Naive B cell (primary cell): ENCODE data around the gene PSEN2. TPM values are rescaled to one million over a fixed set of nuclear protein-coding genes. Genes with fewer than 3 reads are reported as not detected.
"Not testable (repeated sequence)": the region's sequence is repeated elsewhere in the genome, so short reads cannot be mapped to it uniquely, and the experiment has no call there.

Source experiments
- ATAC-seq, 2 donors: fragments of 150-1000 bp; cut with Tn5 transposase; 2 replicates each; pipeline ENCODE4 v1.10.0; 2021; ENCODE audit warnings: low read depth in 2 of 2, mild to moderate bottlenecking in 2 of 2, moderate library complexity in 2 of 2
- DNase-seq: peaks from one replicate; pipeline ENCODE4 v3.0.0; 2022
- H3K27ac Mint-ChIP-seq, 6 donors: one replicate each; pipeline ENCODE4 v1.8.0; 2020 to 2022; ENCODE audit warnings: mild to moderate bottlenecking in 6 of 6, mixed read lengths in 6 of 6, moderate library complexity in 5 of 6, inconsistent platforms in 2 of 6
- H3K27me3 Mint-ChIP-seq, 3 donors: one replicate each; pipeline ENCODE4 v1.8.0; 2021 to 2022; ENCODE audit warnings: mixed read lengths in 3 of 3, mild to moderate bottlenecking in 1 of 3
- H3K36me3 Mint-ChIP-seq, 2 donors: one replicate each; pipeline ENCODE4 v1.8.0; 2020 to 2022; ENCODE audit warnings: mixed read lengths in 2 of 2, inconsistent platforms in 1 of 2, mild to moderate bottlenecking in 1 of 2
- H3K4me1 Mint-ChIP-seq, 3 donors: one replicate each; pipeline ENCODE4 v1.8.0; 2020 to 2022; ENCODE audit warnings: mixed read lengths in 3 of 3, inconsistent platforms in 1 of 3, mild to moderate bottlenecking in 1 of 3, moderate library complexity in 1 of 3
- H3K4me3 Mint-ChIP-seq, 8 donors: one replicate each; pipeline ENCODE4 v1.8.0; 2020 to 2022; ENCODE audit warnings: mild to moderate bottlenecking in 8 of 8, mixed read lengths in 8 of 8, moderate library complexity in 8 of 8, inconsistent platforms in 2 of 8
- H3K9me3 Mint-ChIP-seq, 7 donors: one replicate each; pipeline ENCODE4 v1.8.0; 2020 to 2022; ENCODE audit warnings: mixed read lengths in 7 of 7, mild to moderate bottlenecking in 5 of 7, inconsistent platforms in 2 of 7, moderate library complexity in 1 of 7
- polyA plus RNA-seq, 6 donors: library from polyadenylated mRNA; unstranded; fragments of 300-500 nt; fragmentation: Illumina TruSeq; gene quantifications; one replicate each; pipeline ENCODE4 v1.2.3, GENCODE V29; 2021; ENCODE audit warnings: low read depth in 6 of 6

Gene PSEN2
- polyA plus RNA-seq, 6 donors from 2014 or later: 5.5 to 15.0 (median 10.3) TPM

DNA sequence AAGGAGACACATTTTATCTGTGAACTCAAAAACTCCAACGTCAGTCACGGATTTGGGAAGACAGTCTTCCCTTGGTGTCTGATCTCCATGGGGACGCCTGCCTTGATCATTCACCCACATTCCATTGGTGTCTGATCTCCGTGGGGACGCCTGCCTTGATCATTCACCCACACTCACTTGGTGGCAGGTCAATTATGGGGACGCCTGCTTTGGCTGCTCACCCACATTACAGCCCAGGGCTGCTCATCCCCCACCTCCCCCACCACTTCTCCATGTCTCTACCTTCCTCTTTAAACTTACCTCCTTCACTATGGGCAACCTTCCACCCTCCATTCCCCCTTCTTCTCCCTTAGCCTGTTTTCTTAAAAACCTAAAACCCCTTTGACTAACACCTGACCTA is 36.2 kb upstream of the PSEN2 start:
- not testable (repeated sequence) for ATAC-seq, H3K4me3 Mint-ChIP-seq, DNase-seq, H3K4me1 Mint-ChIP-seq
- Mint-ChIP-seq H3K36me3 (peaks cover 0 to 18% of the 10 kb centered on the region in 2 donors), H3K9me3 (peaks cover 6 to 21% (median 12%) of the 10 kb centered on the region in 7 donors), H3K27ac (peak overlapping the region in 1 of 6 donors; percentile 38), H3K27me3 (peaks cover 0 to 16% (median 0%) of the 10 kb centered on the region in 3 donors)

DNA sequence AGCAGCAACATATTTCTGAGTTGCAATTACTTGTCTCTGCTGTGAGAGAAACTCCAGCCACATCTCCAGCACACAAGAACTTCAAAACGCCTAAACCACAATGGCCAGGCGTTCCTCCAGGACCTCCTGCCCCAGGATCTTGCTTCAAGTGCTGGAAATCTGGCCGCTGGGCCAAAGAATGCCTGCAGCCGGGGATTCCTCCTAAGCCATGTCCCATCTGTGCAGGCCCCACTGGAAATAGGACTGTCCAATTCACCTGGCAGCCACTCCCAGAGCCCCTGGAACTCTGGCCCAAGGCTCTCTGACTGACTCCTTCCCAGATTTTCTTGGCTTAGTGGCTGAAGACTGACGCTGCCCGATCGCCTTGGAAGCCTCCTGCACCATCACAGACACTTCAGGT is 35.0 kb upstream of the PSEN2 start:
- ATAC-seq, DNase-seq, H3K27ac Mint-ChIP-seq, H3K4me3 Mint-ChIP-seq, H3K4me1 Mint-ChIP-seq: not testable (repeated sequence)
- Mint-ChIP-seq H3K9me3 (peaks cover 6 to 21% (median 12%) of the 10 kb centered on the region in 7 donors), H3K27me3 (peaks cover 0 to 16% (median 0%) of the 10 kb centered on the region in 3 donors), H3K36me3 (peaks cover 0 to 18% of the 10 kb centered on the region in 2 donors)

DNA sequence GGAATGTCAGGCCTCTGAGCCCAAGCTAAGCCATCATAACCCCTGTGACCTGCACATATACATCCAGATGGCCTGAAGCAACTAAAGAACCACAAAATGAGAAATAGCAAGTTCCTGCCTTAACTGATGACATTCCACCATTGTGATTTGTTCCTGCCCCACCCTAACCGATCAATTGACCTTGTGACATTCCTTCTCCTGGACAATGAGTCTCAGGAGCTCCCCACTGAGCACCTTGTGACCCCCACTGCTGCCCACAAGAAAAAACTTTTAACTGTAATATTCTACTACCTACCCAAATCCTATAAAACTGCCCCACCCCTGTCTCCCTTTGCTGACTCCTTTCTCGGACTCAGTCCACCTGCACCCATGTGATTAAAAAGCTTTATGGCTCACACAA is 32.5 kb upstream of the PSEN2 start:
- Mint-ChIP-seq H3K36me3 (peaks cover 0 to 18% of the 10 kb centered on the region in 2 donors), H3K9me3 (peaks cover 6 to 20% (median 12%) of the 10 kb centered on the region in 7 donors), H3K27me3 (peaks cover 0 to 16% (median 0%) of the 10 kb centered on the region in 3 donors), H3K4me3 (peak overlapping the region in 1 of 8 donors; percentile 3)
- ATAC-seq, H3K27ac Mint-ChIP-seq, DNase-seq, H3K4me1 Mint-ChIP-seq: not testable (repeated sequence)

DNA sequence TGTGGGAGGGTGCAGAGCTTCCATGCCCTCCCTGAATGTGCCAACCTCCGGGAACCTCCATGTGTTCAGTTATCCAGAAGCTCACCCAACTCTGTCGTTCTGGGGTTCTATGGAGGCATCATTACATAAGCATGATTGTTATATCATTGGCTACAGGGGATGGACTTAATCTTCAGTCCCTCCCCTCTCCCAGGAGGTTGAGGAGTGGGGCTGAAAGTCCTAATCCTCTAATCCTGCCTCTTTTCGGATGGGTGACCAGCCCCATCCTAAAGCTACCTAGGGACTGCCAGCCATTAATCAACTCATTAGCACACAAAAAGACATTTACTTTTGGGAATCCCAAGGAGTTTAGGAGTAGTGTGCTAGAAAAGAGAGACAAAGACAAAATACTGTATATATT is 32.0 kb upstream of the PSEN2 start:
- peaks cover 0 to 1% (median 0%) of the 10 kb centered on the region in 3 donors for H3K4me1 Mint-ChIP-seq
- peak overlapping the region in 1 of 6 donors; percentile 58 for H3K27ac Mint-ChIP-seq
- H3K27me3 Mint-ChIP-seq: peaks cover 0 to 16% (median 0%) of the 10 kb centered on the region in 3 donors
- DNase-seq (no peak), ATAC-seq (no peak)
- no peak overlapping the region for H3K4me3 Mint-ChIP-seq
- peaks cover 5 to 16% (median 12%) of the 10 kb centered on the region in 7 donors for H3K9me3 Mint-ChIP-seq
- peaks cover 0 to 18% of the 10 kb centered on the region in 2 donors for H3K36me3 Mint-ChIP-seq

DNA sequence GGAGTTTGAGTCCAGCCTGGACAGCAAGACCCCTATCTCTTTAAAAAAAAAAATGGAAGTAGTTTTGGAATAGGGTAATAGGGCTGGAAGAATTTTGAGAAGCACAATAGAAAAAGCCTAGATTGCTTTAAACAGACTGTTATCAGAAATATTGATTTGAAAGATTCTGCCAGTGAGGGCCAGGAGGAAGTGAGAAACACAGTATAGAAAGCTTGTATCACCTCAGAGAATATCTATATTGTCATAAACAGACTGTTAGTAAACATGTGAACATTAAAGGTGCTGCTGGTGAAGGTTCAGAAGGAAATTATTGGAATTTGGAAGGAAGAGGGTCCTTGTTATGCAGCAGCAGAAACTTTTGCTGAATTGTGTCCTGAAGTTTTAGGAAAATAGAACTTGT is 24.8 kb upstream of the PSEN2 start:
- H3K27ac Mint-ChIP-seq: peak overlapping the region in 2 of 6 donors; percentile 41 to 65
- no peak for ATAC-seq

DNA sequence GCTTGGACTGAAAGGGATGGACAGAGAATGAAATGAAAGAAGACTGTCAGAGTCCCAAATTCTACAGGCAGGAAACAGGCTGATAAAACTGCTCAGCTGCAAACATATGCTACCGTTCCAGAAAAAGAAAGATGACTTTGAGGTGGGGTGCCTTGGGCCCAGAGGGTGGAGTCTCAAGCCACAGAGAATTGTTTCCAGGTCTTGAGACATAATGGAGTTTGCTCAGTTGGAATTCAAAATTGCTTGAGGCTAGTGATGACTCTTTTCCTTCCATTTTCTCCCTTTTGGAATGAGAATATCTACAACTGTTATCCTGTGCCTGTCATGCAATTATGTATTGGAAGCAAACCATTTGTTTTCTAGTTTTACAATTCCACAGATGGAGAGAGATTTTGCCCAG is 23.6 kb upstream of the PSEN2 start:
- no peaks in the 10 kb centered on the region for H3K36me3 Mint-ChIP-seq
- H3K27me3 Mint-ChIP-seq: no peaks in the 10 kb centered on the region
- H3K27ac Mint-ChIP-seq: peak overlapping the region in 1 of 6 donors; percentile 48
- ATAC-seq: no peak
- H3K9me3 Mint-ChIP-seq: no peaks in the 10 kb centered on the region
- no peak for DNase-seq
- H3K4me1 Mint-ChIP-seq: peaks cover 20 to 30% (median 21%) of the 10 kb centered on the region in 3 donors
- H3K4me3 Mint-ChIP-seq: peak overlapping the region in 1 of 8 donors; percentile 32

More for the DNA sequence above, 24.8 kb upstream of the PSEN2 start:
- Mint-ChIP-seq H3K4me1 (peaks cover 20 to 30% (median 21%) of the 10 kb centered on the region in 3 donors), H3K36me3 (no peaks in the 10 kb centered on the region), H3K4me3 (no peak overlapping the region), H3K9me3 (no peaks in the 10 kb centered on the region), H3K27me3 (no peaks in the 10 kb centered on the region)
- no peak for DNase-seq

DNA sequence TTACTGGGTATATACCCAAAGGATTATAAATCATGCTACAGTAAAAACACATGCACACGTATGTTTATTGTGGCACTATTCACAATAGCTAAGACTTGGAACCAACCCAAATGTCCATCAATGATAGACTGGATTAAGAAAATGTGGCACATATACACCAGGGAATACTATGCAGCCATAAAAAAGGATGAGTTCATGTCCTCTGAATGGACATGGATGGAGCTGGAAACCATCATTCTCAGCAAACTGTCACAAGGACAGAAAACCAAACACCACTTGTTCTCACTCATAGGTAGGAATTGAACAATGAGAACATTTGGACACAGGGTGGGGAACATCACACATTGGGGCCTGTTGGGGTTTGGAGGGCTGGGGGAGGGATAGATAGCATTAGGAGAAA is 15.9 kb upstream of the PSEN2 start:
- H3K36me3 Mint-ChIP-seq, DNase-seq, H3K4me3 Mint-ChIP-seq, ATAC-seq, H3K4me1 Mint-ChIP-seq, H3K9me3 Mint-ChIP-seq, H3K27me3 Mint-ChIP-seq, H3K27ac Mint-ChIP-seq: not testable (repeated sequence)

DNA sequence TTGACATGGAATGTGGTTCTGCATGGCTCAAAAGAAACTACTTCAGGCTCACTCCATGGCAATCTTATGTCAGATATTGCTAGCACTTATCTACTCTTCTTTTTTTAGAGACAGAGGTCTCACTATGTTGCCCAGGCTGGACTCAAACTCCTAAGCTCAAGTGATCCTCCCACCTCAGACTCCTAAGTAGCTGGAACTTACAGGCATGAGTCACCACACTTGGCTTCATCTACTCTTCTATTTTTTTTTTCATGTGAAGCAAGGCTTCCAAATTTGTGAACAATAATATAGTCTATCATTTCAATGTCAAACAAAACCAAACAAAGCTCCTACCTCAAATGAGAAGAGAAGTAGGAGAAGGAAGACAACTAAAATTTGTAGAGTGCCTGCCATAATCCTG is 7.5 kb upstream of the PSEN2 start:
- no peak overlapping the region for H3K27ac Mint-ChIP-seq
- H3K4me1 Mint-ChIP-seq: no peaks in the 10 kb centered on the region
- H3K4me3 Mint-ChIP-seq: no peak overlapping the region
- no peaks in the 10 kb centered on the region for H3K9me3 Mint-ChIP-seq
- peaks cover 0 to 13% (median 0%) of the 10 kb centered on the region in 3 donors for H3K27me3 Mint-ChIP-seq
- DNase-seq (no peak), ATAC-seq (no peak)
- no peaks in the 10 kb centered on the region for H3K36me3 Mint-ChIP-seq

DNA sequence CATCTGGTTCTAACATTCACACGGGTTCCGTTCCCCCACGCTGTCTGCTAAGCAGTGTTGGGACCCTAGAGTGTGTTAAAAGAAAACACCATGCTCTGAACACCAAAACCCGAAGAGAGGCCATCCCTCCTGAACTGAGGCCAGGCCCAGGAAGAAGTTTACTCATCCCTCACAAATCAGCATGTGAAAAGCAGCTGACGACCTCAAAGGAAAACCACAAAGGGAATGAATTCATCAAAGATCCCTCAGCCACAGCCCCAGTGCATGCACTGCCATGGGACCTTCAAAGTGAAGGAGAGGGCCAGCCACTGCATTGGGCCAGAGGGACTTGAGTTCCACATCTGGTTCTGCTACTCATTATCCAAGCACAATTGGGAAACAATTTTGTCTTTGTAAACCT is 7.0 kb upstream of the PSEN2 start:
- H3K9me3 Mint-ChIP-seq: no peaks in the 10 kb centered on the region
- no peaks in the 10 kb centered on the region for H3K4me1 Mint-ChIP-seq
- H3K27ac Mint-ChIP-seq: no peak overlapping the region
- H3K4me3 Mint-ChIP-seq: no peak overlapping the region
- H3K27me3 Mint-ChIP-seq: peaks cover 0 to 13% (median 0%) of the 10 kb centered on the region in 3 donors
- ATAC-seq (no peak), DNase-seq (no peak)
- H3K36me3 Mint-ChIP-seq: no peaks in the 10 kb centered on the region

DNA sequence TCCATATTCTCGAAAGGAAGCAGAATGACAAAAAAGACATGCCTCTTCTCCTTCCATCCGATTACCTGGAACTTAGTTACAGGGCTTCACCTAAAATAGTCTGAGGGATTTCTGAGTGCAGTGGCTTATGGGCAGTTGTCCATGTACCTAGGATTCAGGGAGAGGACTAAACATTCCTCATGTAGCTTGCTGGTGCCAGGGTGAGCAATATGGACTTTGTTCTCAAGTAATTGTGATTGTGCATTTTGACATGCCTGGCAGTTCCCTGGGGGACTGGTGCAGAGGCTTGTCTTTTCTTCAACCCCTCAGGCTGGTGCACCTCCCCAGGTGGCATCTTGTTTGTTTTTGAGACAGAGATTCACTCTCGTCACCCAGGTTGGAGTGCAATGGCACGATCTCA is 6.1 kb upstream of the PSEN2 start:
- no peak overlapping the region for H3K4me3 Mint-ChIP-seq
- no peak for ATAC-seq
- H3K4me1 Mint-ChIP-seq: peaks cover 0 to under 1% (median 0%) of the 10 kb centered on the region in 3 donors
- H3K27me3 Mint-ChIP-seq: peaks cover 0 to 13% (median 0%) of the 10 kb centered on the region in 3 donors
- H3K36me3 Mint-ChIP-seq: no peaks in the 10 kb centered on the region
- H3K27ac Mint-ChIP-seq: no peak overlapping the region
- H3K9me3 Mint-ChIP-seq: no peaks in the 10 kb centered on the region
- DNase-seq: no peak

DNA sequence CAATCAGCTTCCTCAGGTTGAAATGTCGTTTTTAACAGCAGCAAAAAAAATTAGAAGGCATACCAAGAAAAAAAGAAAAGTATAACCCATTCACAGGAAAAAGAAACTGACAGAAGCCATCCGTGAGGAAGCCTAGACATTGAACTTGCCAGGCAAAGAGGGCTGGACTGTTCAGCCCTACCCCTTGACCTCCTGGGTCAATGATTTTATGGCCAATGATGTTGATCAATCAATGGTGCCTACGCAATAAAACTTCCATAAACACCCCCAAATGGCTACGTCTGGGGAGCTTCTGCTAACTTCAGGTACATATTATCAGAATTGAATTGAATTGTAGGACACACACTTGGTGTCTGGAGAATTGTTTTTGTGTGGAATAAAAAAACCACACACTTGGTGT is 4.8 kb upstream of the PSEN2 start:
- H3K36me3 Mint-ChIP-seq: no peaks in the 10 kb centered on the region
- no peaks in the 10 kb centered on the region for H3K9me3 Mint-ChIP-seq
- ATAC-seq: no peak
- no peak overlapping the region for H3K4me3 Mint-ChIP-seq
- peaks cover 0 to 13% (median 0%) of the 10 kb centered on the region in 3 donors for H3K27me3 Mint-ChIP-seq
- DNase-seq: no peak
- H3K4me1 Mint-ChIP-seq: peaks cover 0 to 11% (median 5%) of the 10 kb centered on the region in 3 donors
- no peak overlapping the region for H3K27ac Mint-ChIP-seq

DNA sequence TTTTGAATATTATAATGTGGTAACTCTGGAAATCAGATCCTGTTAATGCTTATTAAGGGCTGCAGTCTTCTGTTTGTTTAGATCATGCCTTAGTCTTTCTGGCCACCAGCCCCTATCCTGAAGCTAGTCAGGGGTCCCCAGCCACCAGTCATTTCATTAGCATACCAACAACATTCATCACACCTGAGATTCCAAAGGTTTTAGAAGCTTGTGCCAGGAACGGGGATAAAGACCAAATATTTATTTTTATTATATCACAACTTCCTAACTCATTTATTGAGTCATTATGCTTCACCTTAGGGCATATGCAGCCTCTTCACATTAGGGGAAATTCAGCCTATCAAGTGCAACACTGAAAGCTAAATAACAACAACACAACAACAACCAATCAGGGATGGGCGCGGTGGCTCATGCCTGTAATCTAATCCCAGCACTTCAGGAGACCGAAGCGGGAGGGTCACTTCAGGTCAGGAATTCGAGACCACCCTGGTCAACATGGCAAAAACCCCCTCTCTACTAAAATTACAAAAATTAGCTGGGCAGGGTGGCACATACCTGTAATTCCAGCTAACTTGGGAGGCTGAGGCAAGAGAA is 2.9 kb upstream of the PSEN2 start:
- Mint-ChIP-seq H3K4me1 (peaks cover 11 to 24% (median 15%) of the 10 kb centered on the region in 3 donors), H3K27me3 (peaks cover 0 to 13% (median 0%) of the 10 kb centered on the region in 3 donors), H3K4me3 (peak overlapping the region in 1 of 8 donors; percentile 2), H3K9me3 (no peaks in the 10 kb centered on the region), H3K36me3 (no peaks in the 10 kb centered on the region), H3K27ac (no peak overlapping the region)
- no peak for ATAC-seq
- no peak for DNase-seq

DNA sequence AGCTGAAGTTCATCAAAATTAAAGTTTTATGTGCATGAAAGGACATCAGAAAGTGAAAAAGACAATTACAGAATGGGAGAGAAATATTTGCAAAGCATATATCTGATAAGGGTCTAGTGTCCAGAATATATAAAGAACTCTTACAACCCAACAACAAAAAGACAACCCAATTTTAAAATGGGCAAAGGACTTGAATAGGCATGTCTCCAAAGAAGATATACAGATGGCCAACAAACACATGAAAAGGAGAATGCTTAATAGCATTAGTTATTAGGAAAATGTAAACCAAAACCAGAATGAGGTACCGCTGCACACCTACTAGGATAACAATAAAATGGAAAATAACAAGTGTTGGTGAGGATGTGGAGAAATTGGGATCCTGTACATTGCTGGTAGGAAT is 1.7 kb upstream of the PSEN2 start:
- no peaks in the 10 kb centered on the region for H3K36me3 Mint-ChIP-seq
- H3K4me1 Mint-ChIP-seq: peaks cover 11 to 24% (median 15%) of the 10 kb centered on the region in 3 donors
- H3K27ac Mint-ChIP-seq: no peak overlapping the region
- peak overlapping the region in 2 of 8 donors; percentile 0 to 85 for H3K4me3 Mint-ChIP-seq
- ATAC-seq (no peak), DNase-seq (no peak)
- peaks cover 0 to 8% (median 0%) of the 10 kb centered on the region in 3 donors for H3K27me3 Mint-ChIP-seq
- no peaks in the 10 kb centered on the region for H3K9me3 Mint-ChIP-seq

DNA sequence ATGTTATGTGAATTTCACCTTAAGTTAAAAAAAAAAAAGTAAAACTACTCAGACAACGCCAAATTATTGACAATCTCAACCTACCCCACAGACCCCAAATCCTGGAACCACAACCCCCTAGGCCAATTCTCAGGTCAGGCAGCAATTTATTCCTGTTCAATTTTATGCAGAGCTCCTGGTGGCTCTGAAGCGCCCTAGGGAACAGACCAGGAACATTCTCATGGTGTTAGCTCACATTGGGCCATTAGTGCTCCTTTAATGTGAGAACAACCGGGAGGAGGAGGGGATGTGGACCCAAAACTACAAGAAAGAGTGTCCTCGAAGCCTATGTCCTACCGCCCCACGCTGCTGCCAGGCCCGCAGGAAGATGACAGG is 403 bp upstream of the PSEN2 start:
- H3K27me3 Mint-ChIP-seq: peaks cover 0 to 4% (median 0%) of the 10 kb centered on the region in 3 donors
- no peaks in the 10 kb centered on the region for H3K36me3 Mint-ChIP-seq
- peaks cover 16 to 33% (median 22%) of the 10 kb centered on the region in 3 donors for H3K4me1 Mint-ChIP-seq
- H3K4me3 Mint-ChIP-seq: peak overlapping the region; percentile 82 to 93 (median 87)
- DNase-seq (no peak), ATAC-seq (no peak)
- no peaks in the 10 kb centered on the region for H3K9me3 Mint-ChIP-seq
- H3K27ac Mint-ChIP-seq: peak overlapping the region; percentile 11 to 90 (median 44)
